ENCODE data around the gene TOM1L2. TPM values are rescaled to one million over a fixed set of nuclear protein-coding genes. Genes with fewer than 3 reads are reported as not detected.
"Not testable (repeated sequence)": the region's sequence is repeated elsewhere in the genome, so short reads cannot be mapped to it uniquely, and the experiment has no call there.

The TOM1L2 gene
- total RNA-seq, 1 experiment from 2014 or later = 32.0 TPM

GRCh38 chr17:17810895-17811248, 161.3 kb downstream of the TOM1L2 start:
- DNase-seq (ENCODE audit: low read depth in 1 of 2, low spot score in 2 of 2) = no peak

DNA sequence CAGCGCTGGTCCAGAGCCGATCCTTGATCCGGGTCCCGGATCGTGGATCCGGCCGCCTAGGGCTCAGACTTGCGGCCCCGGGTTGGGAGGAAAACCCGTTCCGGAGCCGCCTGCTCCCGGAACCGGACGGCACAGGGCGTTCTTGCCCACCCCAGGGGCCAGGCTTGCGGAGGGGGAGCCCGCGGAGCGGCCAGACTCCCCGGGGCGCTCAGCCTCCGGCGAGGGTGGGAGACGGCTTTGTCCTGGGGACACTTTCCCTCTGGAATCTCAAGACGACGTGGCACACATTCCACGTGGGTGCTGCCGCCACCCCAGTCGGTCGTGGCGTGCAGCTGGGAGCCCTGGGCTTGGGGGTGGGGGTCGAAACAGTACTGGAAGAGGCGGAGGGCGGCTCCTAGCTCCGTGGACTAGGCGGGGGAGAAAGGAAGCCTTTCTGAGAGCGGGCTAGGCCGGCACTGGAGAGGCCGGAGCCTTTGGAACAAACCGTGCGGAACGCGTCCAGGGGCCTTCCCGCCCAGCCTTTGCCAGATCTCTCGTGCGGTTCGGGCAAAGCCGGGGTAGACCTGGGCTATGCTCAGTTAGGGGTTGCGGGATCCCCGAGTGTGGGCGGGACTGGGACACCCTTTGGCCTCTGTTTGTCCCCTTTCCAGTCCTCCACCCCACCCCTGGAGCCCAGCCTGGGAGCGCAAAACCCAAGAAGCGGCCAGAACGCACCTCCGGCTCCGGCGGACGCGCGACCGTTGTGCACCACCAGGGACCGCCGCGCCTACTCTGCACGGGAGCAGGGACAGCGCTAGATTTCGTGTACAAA, 161.9 kb downstream of the TOM1L2 start:
- H3K4me1 ChIP-seq (replicated peaks) = 0 out of 2 replicates have a peak, but pooled peaks cover 4% of the 10 kb centered on the region

More at GRCh38 chr17:17810895-17811248, 161.3 kb downstream of the TOM1L2 start:
- no peaks in the 10 kb centered on the region for H3K9me3 ChIP-seq (replicated peaks)
- no peak overlapping the region for H3K27ac ChIP-seq
- no peak overlapping the region for H3K4me3 ChIP-seq
- H3K36me3 ChIP-seq = peaks cover 67% of the 10 kb centered on the region
- 0 out of 2 replicates have a peak, but pooled peaks cover 4% of the 10 kb centered on the region for H3K4me1 ChIP-seq (replicated peaks)
- no peaks in the 10 kb centered on the region for H3K27me3 ChIP-seq (replicated peaks)

GRCh38 chr17:17809531-17810083, 162.6 kb downstream of the TOM1L2 start:
- no peaks in the 10 kb centered on the region for H3K9me3 ChIP-seq (replicated peaks)
- H3K36me3 ChIP-seq = peaks cover 72% of the 10 kb centered on the region
- no peaks in the 10 kb centered on the region for H3K27me3 ChIP-seq (replicated peaks)
- H3K4me1 ChIP-seq (replicated peaks) = 0 out of 2 replicates have a peak, but pooled peaks cover 4% of the 10 kb centered on the region
- H3K27ac ChIP-seq = no peak overlapping the region
- H3K4me3 ChIP-seq = no peak overlapping the region
- DNase-seq (ENCODE audit: low read depth in 1 of 2, low spot score in 2 of 2) = no peak

More for the DNA sequence above, 161.9 kb downstream of the TOM1L2 start:
- no peak overlapping the region for H3K4me3 ChIP-seq
- no peaks in the 10 kb centered on the region for H3K9me3 ChIP-seq (replicated peaks)
- peaks cover 73% of the 10 kb centered on the region for H3K36me3 ChIP-seq
- no peak overlapping the region for H3K27ac ChIP-seq
- DNase-seq (ENCODE audit: low read depth in 1 of 2, low spot score in 2 of 2) = no peak
- H3K27me3 ChIP-seq (replicated peaks) = no peaks in the 10 kb centered on the region

GRCh38 chr17:17808706-17809432, 163.3 kb downstream of the TOM1L2 start:
- H3K36me3 ChIP-seq = peaks cover 73% of the 10 kb centered on the region
- no peaks in the 10 kb centered on the region for H3K27me3 ChIP-seq (replicated peaks)
- H3K4me3 ChIP-seq = no peak overlapping the region
- H3K4me1 ChIP-seq (replicated peaks) = 0 out of 2 replicates have a peak, but pooled peaks cover 4% of the 10 kb centered on the region
- no peak overlapping the region for H3K27ac ChIP-seq
- no peak for DNase-seq (ENCODE audit: low read depth in 1 of 2, low spot score in 2 of 2)
- H3K9me3 ChIP-seq (replicated peaks) = no peaks in the 10 kb centered on the region

- peaks cover 74% of the 10 kb centered on the region for H3K36me3 ChIP-seq
- not testable (repeated sequence) for DNase-seq (ENCODE audit: low read depth in 1 of 2, low spot score in 2 of 2); H3K27ac ChIP-seq
These were observed 164.0 kb downstream of the TOM1L2 start for GRCh38 chr17:17808200-17808599.

DNA sequence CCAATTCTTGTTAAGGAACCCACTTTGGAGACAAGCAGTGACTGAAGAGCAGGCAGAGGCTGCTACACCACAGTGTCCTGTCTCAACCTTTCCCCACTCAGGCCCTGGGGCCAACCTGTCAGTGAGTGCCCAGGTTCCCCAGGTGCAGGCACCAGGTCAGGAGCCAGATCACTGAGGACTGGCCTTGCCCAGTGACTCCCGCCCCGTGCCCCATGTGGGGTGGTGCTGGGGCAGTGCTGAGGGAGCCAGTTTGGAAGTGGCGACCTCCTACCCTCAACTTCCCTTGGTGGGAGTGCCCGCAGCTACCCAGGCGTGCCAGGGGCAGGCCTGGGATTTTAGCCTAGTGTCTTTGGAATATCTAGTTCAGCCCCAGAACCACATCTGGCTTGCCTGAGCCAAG, 164.8 kb downstream of the TOM1L2 start:
- no peak overlapping the region for H3K4me3 ChIP-seq
- no peak overlapping the region for H3K27ac ChIP-seq
- peaks cover 69% of the 10 kb centered on the region for H3K36me3 ChIP-seq

More at GRCh38 chr17:17808200-17808599, 164.0 kb downstream of the TOM1L2 start:
- H3K4me1 ChIP-seq (replicated peaks); H3K27me3 ChIP-seq (replicated peaks); H3K9me3 ChIP-seq (replicated peaks); H3K4me3 ChIP-seq: not testable (repeated sequence)

DNA sequence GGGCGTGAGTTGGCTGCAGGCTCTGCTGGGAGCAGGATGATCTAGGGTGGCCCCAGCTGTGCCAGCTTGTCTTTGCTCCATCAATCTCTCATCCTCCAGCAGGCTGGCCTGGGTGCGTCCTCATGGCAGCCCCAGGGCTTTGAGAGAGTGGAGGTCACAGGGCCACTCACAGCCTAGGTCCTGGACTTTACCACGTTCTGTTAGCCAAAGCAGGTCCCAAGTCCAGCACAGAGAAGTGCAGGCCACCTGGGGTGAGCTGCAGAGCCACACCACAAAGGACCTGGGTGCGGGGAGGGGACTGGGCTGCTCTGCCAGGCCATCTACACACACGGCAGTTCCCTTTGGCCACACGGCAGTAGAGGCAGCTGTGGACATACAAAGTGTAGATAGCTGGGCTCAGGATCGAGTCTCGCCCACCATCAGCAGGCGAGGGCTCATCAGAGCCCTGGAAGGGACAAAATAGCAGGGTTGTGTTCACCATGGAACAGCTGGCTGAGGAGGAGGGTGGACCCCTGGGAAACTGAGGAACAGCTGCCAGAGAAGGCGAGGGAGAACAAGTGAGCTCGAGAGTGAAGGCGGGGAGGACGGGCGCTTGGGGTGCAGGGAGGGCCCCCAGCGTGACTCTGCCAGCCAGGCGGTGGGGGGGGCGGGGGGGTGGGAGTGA, 165.5 kb downstream of the TOM1L2 start:
- H3K9me3 ChIP-seq (replicated peaks) = no peaks in the 10 kb centered on the region
- no peak for DNase-seq (ENCODE audit: low read depth in 1 of 2, low spot score in 2 of 2)
- H3K27me3 ChIP-seq (replicated peaks) = no peaks in the 10 kb centered on the region

More for the DNA sequence above, 164.8 kb downstream of the TOM1L2 start:
- 0 out of 2 replicates have a peak, but pooled peaks cover 4% of the 10 kb centered on the region for H3K4me1 ChIP-seq (replicated peaks)
- H3K27me3 ChIP-seq (replicated peaks) = no peaks in the 10 kb centered on the region
- H3K9me3 ChIP-seq (replicated peaks) = no peaks in the 10 kb centered on the region
- DNase-seq (ENCODE audit: low read depth in 1 of 2, low spot score in 2 of 2) = no peak

GRCh38 chr17:17806035-17806434, 166.2 kb downstream of the TOM1L2 start:
- no peaks in the 10 kb centered on the region for H3K27me3 ChIP-seq (replicated peaks)
- H3K4me1 ChIP-seq (replicated peaks) = no peaks in the 10 kb centered on the region
- no peak overlapping the region for H3K27ac ChIP-seq
- peaks cover 72% of the 10 kb centered on the region for H3K36me3 ChIP-seq
- no peak overlapping the region for H3K4me3 ChIP-seq
- H3K9me3 ChIP-seq (replicated peaks) = no peaks in the 10 kb centered on the region
- DNase-seq (ENCODE audit: low read depth in 1 of 2, low spot score in 2 of 2) = no peak

More for the DNA sequence above, 165.5 kb downstream of the TOM1L2 start:
- Histone ChIP-seq H3K36me3 (peaks cover 70% of the 10 kb centered on the region), H3K27ac (no peak overlapping the region), H3K4me1 (replicated peaks) (0 out of 2 replicates have a peak, but pooled peaks cover 4% of the 10 kb centered on the region), H3K4me3 (no peak overlapping the region)

- Histone ChIP-seq H3K36me3 (peaks cover 73% of the 10 kb centered on the region), H3K27ac (no peak overlapping the region)
- no peak for DNase-seq (ENCODE audit: low read depth in 1 of 2, low spot score in 2 of 2)
These were observed 166.6 kb downstream of the TOM1L2 start for GRCh38 chr17:17805575-17805974.

GRCh38 chr17:17804007-17804406, 168.2 kb downstream of the TOM1L2 start:
- H3K36me3 ChIP-seq = peaks cover 77% of the 10 kb centered on the region
- no peaks in the 10 kb centered on the region for H3K9me3 ChIP-seq (replicated peaks)
- no peak for DNase-seq (ENCODE audit: low read depth in 1 of 2, low spot score in 2 of 2)
- H3K27ac ChIP-seq = no peak overlapping the region
- no peak overlapping the region for H3K4me3 ChIP-seq
- H3K4me1 ChIP-seq (replicated peaks) = no peaks in the 10 kb centered on the region
- no peaks in the 10 kb centered on the region for H3K27me3 ChIP-seq (replicated peaks)

More at GRCh38 chr17:17805575-17805974, 166.6 kb downstream of the TOM1L2 start:
- Histone ChIP-seq H3K27me3 (replicated peaks) (no peaks in the 10 kb centered on the region), H3K4me3 (no peak overlapping the region), H3K4me1 (replicated peaks) (no peaks in the 10 kb centered on the region), H3K9me3 (replicated peaks) (no peaks in the 10 kb centered on the region)

DNA sequence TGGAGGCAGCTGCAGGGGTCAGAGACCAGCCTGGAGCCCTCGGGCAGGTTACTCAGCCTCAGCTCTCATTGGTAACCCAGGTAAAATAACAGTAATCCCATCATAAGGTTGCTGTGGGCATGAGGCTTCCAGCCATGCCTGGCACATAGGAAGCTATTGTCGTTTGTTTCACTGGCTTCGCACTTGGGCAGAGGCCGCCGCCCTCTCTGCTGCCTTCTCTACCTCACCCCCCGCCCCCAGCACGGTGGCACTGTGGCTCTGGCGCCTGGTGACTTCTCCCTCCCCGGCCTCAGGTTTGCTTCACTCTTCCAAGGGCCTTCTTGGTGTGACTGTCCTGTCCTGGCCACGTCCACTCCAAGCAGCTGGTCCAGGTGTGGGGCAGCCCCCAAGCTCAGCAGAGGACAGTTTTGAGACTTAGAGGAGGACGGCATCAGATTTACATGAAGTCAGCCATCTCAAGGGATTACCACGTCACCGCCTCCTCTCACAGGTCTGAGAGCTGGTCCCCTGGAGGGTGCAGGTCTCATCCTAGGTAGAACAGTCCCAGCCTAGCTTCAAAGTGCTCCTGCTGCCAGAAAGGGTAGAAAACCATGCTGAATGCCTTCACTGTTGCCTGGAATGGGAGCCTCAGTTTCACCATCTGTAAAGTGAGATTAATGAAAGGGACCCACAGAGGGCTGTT, 170.3 kb downstream of the TOM1L2 start:
- Histone ChIP-seq H3K27me3 (replicated peaks) (no peaks in the 10 kb centered on the region), H3K9me3 (replicated peaks) (no peaks in the 10 kb centered on the region), H3K4me3 (no peak overlapping the region), H3K4me1 (replicated peaks) (no peaks in the 10 kb centered on the region), H3K27ac (no peak overlapping the region), H3K36me3 (peaks cover 85% of the 10 kb centered on the region)
- no peak for DNase-seq (ENCODE audit: low read depth in 1 of 2, low spot score in 2 of 2)

- H3K27me3 ChIP-seq (replicated peaks) = no peaks in the 10 kb centered on the region
- H3K4me1 ChIP-seq (replicated peaks) = no peaks in the 10 kb centered on the region
- H3K4me3 ChIP-seq = no peak overlapping the region
- no peak overlapping the region for H3K27ac ChIP-seq
- no peaks in the 10 kb centered on the region for H3K9me3 ChIP-seq (replicated peaks)
- peaks cover 86% of the 10 kb centered on the region for H3K36me3 ChIP-seq
- DNase-seq (ENCODE audit: low read depth in 1 of 2, low spot score in 2 of 2) = no peak
These were observed 171.6 kb downstream of the TOM1L2 start for GRCh38 chr17:17800504-17801021.
